IPS DF 6.9 (cell line): ENCODE measurements around the gene PAK5.

Source experiments
- DNase-seq: peaks from one replicate; pipeline ENCODE4 v3.0.0-alpha.2; 2013; ENCODE audit warnings: low read depth, low spot score
- H3K27ac ChIP-seq: one replicate; pipeline ENCODE4 v1.5.1; 2013; ENCODE audit warnings: low read length, control low read depth
- H3K27me3 ChIP-seq: 2 replicates; pipeline ENCODE4 v1.6.1; 2013; ENCODE audit warnings: mild to moderate bottlenecking, low read length; ENCODE audit not compliant: control insufficient read depth, insufficient read depth
- H3K36me3 ChIP-seq: 2 replicates; pipeline ENCODE4 v1.6.1; 2013; ENCODE audit warnings: low read length; ENCODE audit not compliant: control insufficient read depth, insufficient read depth
- H3K4me1 ChIP-seq: 2 replicates; pipeline ENCODE4 v1.6.1; 2013; ENCODE audit warnings: low read length; ENCODE audit not compliant: control insufficient read depth, insufficient read depth
- H3K4me3 ChIP-seq: 2 replicates; pipeline ENCODE4 v1.5.1; 2013; ENCODE audit warnings: mild to moderate bottlenecking, low read length
- H3K9me3 ChIP-seq: 2 replicates; pipeline ENCODE4 v1.6.1; 2013; ENCODE audit warnings: low read length, inconsistent platforms; ENCODE audit not compliant: control insufficient read depth, insufficient read depth
- WGBS: extraction: QIAGEN DNeasy Blood & Tissue Kit; methylation state at CpG from one replicate; pipeline ENCODE4 v1.1.7; 2013; ENCODE audit warnings: mixed read lengths, missing lambda C conversion rate; ENCODE audit not compliant: insufficient read length, insufficient coverage; 5-methylcytosine and 5-hydroxymethylcytosine counted together

The PAK5 gene

GRCh38 chr20:9515741-9516233, 323.1 kb downstream of the PAK5 start:
- no peak overlapping the region for H3K27ac ChIP-seq
- no peaks in the 10 kb centered on the region for H3K36me3 ChIP-seq
- no peaks in the 10 kb centered on the region for H3K9me3 ChIP-seq
- peak overlapping the region; percentile 22; the same call in 1 of the 2 replicates for H3K4me3 ChIP-seq
- no CpG with 5 or more reads among the region's 38 CpGs for WGBS
- DNase-seq, result no peak
- peaks cover 45% of the 10 kb centered on the region for H3K27me3 ChIP-seq
- H3K4me1 ChIP-seq, result peaks cover 9% of the 10 kb centered on the region; the same call in 1 of the 2 replicates

- DNase-seq, result no peak
- no peaks in the 10 kb centered on the region for H3K9me3 ChIP-seq
- no CpG with 5 or more reads among the region's 13 CpGs for WGBS
- no peaks in the 10 kb centered on the region for H3K36me3 ChIP-seq
- H3K27ac ChIP-seq, result no peak overlapping the region
- H3K4me1 ChIP-seq, result peaks cover 7% of the 10 kb centered on the region; the same call in 1 of the 2 replicates
- peaks cover 47% of the 10 kb centered on the region for H3K27me3 ChIP-seq
- no peak overlapping the region for H3K4me3 ChIP-seq
These were observed 323.7 kb downstream of the PAK5 start for GRCh38 chr20:9515214-9515585.

- Histone ChIP-seq H3K27me3 (peaks cover 52% of the 10 kb centered on the region), H3K4me1 (peaks cover 7% of the 10 kb centered on the region; the same call in 1 of the 2 replicates), H3K36me3 (no peaks in the 10 kb centered on the region), H3K9me3 (no peaks in the 10 kb centered on the region), H3K4me3 (peak within 1 kb of the TSS; percentile 23; the same call in 1 of the 2 replicates), H3K27ac (no peak within 1 kb of the TSS)
- WGBS, result no CpG with 5 or more reads among the region's 38 CpGs
- DNase-seq, result no peak
These were observed 324.2 kb downstream of the PAK5 start, which contains the start of gene LAMP5 for GRCh38 chr20:9514461-9515213. TSS of gene LAMP5 (plus strand) at chr20:9514590. CDS start at chr20:9514853, 263 bp downstream.

GRCh38 chr20:9514072-9514460, 324.8 kb downstream of the PAK5 start:
- H3K27me3 ChIP-seq, result peaks cover 57% of the 10 kb centered on the region
- H3K36me3 ChIP-seq, result no peaks in the 10 kb centered on the region
- H3K9me3 ChIP-seq, result no peaks in the 10 kb centered on the region
- peak overlapping the region; percentile 23; the same call in 1 of the 2 replicates for H3K4me3 ChIP-seq
- no peak for DNase-seq
- H3K4me1 ChIP-seq, result peaks cover 7% of the 10 kb centered on the region; the same call in 1 of the 2 replicates
- WGBS, result no CpG with 5 or more reads among the region's 9 CpGs
- no peak overlapping the region for H3K27ac ChIP-seq

- Histone ChIP-seq H3K36me3 (no peaks in the 10 kb centered on the region), H3K9me3 (no peaks in the 10 kb centered on the region), H3K4me3 (no peak overlapping the region), H3K27me3 (peaks cover 66% of the 10 kb centered on the region), H3K27ac (no peak overlapping the region), H3K4me1 (peaks cover 7% of the 10 kb centered on the region)
- no CpG with 5 or more reads among the region's 5 CpGs for WGBS
- DNase-seq, result no peak
These were observed 328.0 kb downstream of the PAK5 start for GRCh38 chr20:9510911-9511310.

GRCh38 chr20:9509246-9509645, 329.6 kb downstream of the PAK5 start:
- H3K27me3 ChIP-seq, result peaks cover 63% of the 10 kb centered on the region
- H3K36me3 ChIP-seq, result no peaks in the 10 kb centered on the region

GRCh38 chr20:9508696-9509178, 330.1 kb downstream of the PAK5 start:
- H3K4me3 ChIP-seq, result peak overlapping the region; percentile 0; the same call in 1 of the 2 replicates
- H3K36me3 ChIP-seq, result no peaks in the 10 kb centered on the region
- H3K4me1 ChIP-seq, result peaks cover 5% of the 10 kb centered on the region
- no peaks in the 10 kb centered on the region for H3K9me3 ChIP-seq
- no peak overlapping the region for H3K27ac ChIP-seq
- DNase-seq, result no peak
- WGBS, result no CpG with 5 or more reads among the region's 30 CpGs
- H3K27me3 ChIP-seq, result peaks cover 58% of the 10 kb centered on the region

More at GRCh38 chr20:9509246-9509645, 329.6 kb downstream of the PAK5 start:
- Histone ChIP-seq H3K4me1 (peaks cover 5% of the 10 kb centered on the region), H3K9me3 (no peaks in the 10 kb centered on the region), H3K27ac (no peak overlapping the region), H3K4me3 (no peak overlapping the region)
- DNase-seq, result no peak
- WGBS, result 100% methylated on average over 1 of the region's 4 CpGs

- Histone ChIP-seq H3K36me3 (no peaks in the 10 kb centered on the region), H3K9me3 (no peaks in the 10 kb centered on the region), H3K27me3 (peaks cover 58% of the 10 kb centered on the region), H3K4me1 (peaks cover 5% of the 10 kb centered on the region), H3K4me3 (peak overlapping the region; percentile 3; the same call in 1 of the 2 replicates), H3K27ac (no peak overlapping the region)
- no peak for DNase-seq
- WGBS, result no CpG with 5 or more reads among the region's 23 CpGs
These were observed 330.6 kb downstream of the PAK5 start for GRCh38 chr20:9508240-9508661.

GRCh38 chr20:9507544-9508239, 331.2 kb downstream of the PAK5 start:
- no CpG with 5 or more reads among the region's 37 CpGs for WGBS
- Histone ChIP-seq H3K36me3 (no peaks in the 10 kb centered on the region), H3K27ac (no peak overlapping the region), H3K4me3 (no peak overlapping the region), H3K9me3 (no peaks in the 10 kb centered on the region), H3K4me1 (peaks cover 5% of the 10 kb centered on the region), H3K27me3 (peaks cover 58% of the 10 kb centered on the region)
- DNase-seq, result no peak

GRCh38 chr20:9506964-9507369, 331.9 kb downstream of the PAK5 start:
- DNase-seq, result no peak
- no peaks in the 10 kb centered on the region for H3K36me3 ChIP-seq
- H3K4me3 ChIP-seq, result no peak overlapping the region
- peaks cover 5% of the 10 kb centered on the region for H3K4me1 ChIP-seq
- H3K27me3 ChIP-seq, result peaks cover 58% of the 10 kb centered on the region
- no peak overlapping the region for H3K27ac ChIP-seq
- no peaks in the 10 kb centered on the region for H3K9me3 ChIP-seq
- no CpG with 5 or more reads among the region's 31 CpGs for WGBS
